NCI-H1105 treated with DMSO at 0.1 percent for 48 hours (cell line): ENCODE data around the gene OTULINL.
A peak's percentile ranks its signal among the peaks of the same experiment; 100 is the strongest.
"Not testable (repeated sequence)": the region's sequence is repeated elsewhere in the genome, so short reads cannot be mapped to it uniquely, and the experiment has no call there.

Source experiments
- DNase-seq: peaks from one replicate; lab custom pipeline; 2025; lab: John Stamatoyannopoulos, UW

OTULINL gene

GRCh38 chr5:14581106-14581890 is at the start of gene OTULINL:
TSS of gene OTULINL (plus strand) at chr5:14581792. CDS start at chr5:14581895, 103 bp downstream.
- peak; percentile 83 for DNase-seq

DNA sequence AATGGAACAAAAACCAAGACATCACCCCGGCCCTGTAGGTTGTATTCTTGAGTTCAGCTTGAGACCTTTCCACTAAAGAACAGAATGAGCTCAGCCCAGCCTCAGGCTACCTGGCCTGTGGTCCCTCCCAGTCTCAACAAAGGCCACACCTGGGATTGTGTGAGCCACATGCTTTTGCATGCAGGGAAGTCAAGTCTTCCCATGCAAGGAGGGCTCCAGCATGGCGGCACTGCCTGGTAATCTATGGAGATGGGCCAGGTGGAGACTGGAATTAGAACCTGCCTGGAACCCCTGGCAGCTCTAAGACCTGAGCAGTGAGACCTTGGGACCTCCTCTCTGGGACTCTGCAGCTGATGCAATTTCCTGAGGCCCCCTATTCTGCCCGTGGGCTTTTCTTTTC is 49.4 kb upstream of the OTULINL start:
- no peak for DNase-seq

- DNase-seq, result no peak
Measured at GRCh38 chr5:14534773-14535172, 46.8 kb upstream of the OTULINL start.

- no peak for DNase-seq
Measured at GRCh38 chr5:14545308-14545707, 36.3 kb upstream of the OTULINL start.

- no peak for DNase-seq
Measured at GRCh38 chr5:14545862-14546261, 35.7 kb upstream of the OTULINL start.

DNA sequence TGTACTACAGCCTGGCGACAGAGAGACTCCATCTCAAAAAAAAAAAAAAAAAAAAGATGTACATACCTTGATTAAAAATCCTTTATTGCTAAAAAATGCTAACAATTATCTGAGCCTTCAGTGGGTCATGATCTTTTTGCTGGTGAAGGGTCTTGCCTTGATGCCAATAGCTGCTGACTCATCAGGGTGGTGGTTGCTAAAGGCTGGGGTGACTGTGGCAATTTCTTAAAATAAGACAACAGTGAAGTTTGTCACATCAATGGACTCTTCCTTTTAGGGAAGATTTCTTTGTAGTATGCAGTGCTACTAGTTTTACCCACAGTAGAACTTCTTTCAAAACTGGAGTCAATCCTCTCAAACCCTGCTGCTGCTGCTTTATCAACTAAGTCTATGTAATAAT is 33.9 kb upstream of the OTULINL start:
- DNase-seq, result no peak

DNA sequence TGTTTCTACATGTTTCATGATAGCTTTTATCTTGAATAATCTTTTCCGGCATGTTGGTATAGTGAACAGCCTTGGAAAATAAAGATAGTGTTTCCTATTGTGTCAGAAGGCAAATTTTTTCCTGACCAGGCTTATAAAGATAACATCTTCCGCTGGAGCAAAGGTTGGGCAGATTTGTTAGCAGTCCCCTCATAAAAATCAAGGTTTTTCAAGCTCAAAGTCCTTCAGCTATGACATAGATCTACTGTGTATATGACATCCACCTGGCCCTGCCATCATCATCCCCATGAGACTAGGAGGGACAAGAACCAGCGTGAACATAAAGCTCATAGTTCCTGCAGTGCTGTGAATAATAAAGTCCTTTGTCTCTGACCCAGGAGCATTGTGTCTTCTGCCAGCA is 30.4 kb upstream of the OTULINL start:
- no peak for DNase-seq

DNA sequence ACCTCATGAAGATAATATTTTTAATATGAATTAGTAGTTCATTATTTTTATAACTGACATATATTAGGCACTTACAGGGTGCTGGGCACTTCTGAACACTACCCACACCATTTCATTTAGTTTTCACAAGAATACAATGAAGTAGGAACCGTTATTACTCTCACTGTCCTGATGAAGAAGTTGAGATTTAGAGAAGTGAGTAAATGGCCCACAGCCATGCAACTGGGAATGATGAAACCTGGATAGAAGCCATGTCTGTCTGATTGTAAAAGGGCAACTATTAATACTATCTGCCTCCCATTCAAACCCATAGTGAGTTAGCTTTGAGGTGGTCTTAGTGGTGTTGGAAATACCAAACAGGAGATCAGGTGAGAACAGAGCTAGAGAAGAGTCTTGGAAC is 29.6 kb upstream of the OTULINL start:
- no peak for DNase-seq

DNA sequence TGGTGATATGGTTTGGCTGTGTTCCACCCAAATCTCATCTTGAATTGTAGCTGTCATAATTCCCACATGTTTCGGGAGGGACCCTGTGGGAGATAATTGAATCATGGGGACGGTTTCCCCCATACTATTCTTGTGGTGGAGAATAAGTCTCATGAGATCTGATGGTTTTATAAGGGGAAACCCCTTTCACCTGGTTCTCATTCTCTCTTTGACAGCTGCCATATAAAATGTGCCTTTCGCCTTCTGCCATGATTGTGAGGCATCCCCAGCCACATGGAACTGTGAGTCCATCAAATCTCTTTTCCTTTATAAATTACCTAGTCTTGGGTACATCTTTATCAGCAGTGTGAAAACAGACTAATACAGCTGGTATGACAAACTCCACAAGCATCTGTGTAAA is 27.3 kb upstream of the OTULINL start:
- DNase-seq, result not testable (repeated sequence)

- DNase-seq, result no peak
Measured at GRCh38 chr5:14556015-14556414, 25.6 kb upstream of the OTULINL start.

- peak; percentile 14 for DNase-seq
Measured at GRCh38 chr5:14557203-14557770, 24.3 kb upstream of the OTULINL start.

GRCh38 chr5:14557791-14558415 is 23.7 kb upstream of the OTULINL start:
- DNase-seq, result no peak

- DNase-seq, result peak; percentile 98
Measured at GRCh38 chr5:14560091-14560595, 21.4 kb upstream of the OTULINL start.

DNA sequence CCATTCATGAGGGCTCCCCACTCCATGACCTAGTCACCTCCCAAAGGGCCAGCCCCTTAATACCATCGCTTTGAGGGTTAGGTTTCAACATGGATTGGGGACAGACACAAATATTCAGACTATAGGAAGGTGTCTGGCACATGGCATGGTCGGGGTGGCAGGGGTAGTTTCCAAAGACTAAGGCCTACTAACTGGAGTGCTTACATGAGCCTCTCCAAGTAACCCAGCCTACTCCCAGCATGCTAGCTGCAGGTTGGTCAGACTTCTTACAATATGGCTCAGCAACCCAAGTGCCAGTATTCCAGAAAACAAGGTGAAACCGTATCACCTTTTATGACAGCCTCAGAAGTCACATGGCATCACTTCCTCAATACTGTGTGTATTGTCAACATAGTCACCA is 19.9 kb upstream of the OTULINL start:
- no peak for DNase-seq

GRCh38 chr5:14568333-14568732 is 13.3 kb upstream of the OTULINL start:
- DNase-seq, result no peak

- DNase-seq, result no peak
Measured at GRCh38 chr5:14569948-14570691, 11.5 kb upstream of the OTULINL start.

DNA sequence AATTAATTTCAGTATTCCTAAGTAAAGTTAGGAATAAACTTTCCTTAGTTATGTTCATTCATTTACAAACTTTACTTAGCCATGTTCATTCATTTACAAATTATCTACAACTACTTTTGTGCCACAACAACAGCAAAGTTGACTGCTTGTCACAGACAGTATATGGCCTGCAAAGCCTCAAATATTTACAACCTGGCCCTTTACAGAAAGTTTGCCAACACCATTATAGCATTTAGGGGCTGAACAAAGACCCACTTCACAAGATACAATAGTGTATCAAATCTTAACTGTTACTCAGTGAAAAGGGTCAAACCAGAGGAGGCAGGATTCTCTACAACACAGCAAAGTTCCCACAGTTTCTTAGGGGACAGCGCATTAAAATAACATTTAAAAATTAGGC is 9.7 kb upstream of the OTULINL start:
- no peak for DNase-seq

DNA sequence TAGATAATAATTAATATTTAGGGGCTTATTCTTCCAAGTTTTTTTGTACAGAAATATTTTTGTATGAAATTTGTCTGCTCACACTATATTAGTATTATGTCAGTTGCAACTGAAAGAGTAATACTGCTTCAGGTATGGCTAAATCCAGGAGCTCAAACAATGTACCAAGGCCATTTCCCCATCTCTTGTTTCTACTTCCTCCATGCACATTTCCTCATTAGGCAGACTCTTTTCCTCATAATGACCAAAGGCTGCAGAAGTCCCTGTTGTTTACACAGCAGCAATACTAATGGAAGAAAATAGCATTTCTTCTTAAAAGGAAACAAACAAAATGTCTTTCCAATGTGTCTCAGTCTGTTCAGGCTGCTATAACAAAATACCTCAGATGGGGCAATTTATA is 9.2 kb upstream of the OTULINL start:
- DNase-seq, result no peak

DNA sequence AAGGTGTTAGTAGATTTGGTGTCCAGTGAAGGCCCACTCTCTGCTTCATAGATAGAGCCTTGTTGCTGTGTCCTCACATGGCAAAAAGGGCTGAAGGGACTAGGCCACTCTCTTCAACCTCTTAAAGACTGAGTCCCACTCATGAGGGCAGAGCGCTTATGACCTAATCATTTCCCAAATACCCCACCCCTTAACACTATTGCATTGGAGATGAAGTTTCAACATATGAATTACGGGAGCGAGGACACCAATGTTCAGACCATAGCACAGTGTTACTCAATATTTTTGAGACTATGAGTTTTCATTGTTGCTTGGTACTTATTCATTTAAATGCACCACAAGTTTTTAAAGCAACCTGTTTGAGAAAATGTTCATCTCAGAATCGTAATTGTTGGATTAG is 8.8 kb upstream of the OTULINL start:
- DNase-seq, result no peak

DNA sequence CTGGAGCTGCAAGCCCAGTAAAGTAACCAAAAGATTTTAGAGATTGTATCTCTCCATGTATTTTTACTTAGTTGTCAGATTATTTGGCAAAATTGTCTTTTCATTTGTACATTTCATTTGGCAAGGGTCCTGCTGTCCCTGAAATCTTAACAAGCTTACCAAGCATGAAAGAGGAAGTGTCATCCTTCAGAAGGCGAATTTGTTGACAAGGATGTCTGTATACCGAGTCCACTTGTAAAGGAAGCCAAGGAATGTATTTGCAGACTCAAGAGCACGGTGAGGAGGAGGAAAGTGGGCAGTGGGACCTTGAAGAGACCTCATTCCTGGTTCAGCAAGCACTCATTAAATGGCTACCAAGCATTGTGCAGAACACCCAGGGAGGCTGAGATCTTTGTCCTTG is 7.5 kb upstream of the OTULINL start:
- no peak for DNase-seq

DNA sequence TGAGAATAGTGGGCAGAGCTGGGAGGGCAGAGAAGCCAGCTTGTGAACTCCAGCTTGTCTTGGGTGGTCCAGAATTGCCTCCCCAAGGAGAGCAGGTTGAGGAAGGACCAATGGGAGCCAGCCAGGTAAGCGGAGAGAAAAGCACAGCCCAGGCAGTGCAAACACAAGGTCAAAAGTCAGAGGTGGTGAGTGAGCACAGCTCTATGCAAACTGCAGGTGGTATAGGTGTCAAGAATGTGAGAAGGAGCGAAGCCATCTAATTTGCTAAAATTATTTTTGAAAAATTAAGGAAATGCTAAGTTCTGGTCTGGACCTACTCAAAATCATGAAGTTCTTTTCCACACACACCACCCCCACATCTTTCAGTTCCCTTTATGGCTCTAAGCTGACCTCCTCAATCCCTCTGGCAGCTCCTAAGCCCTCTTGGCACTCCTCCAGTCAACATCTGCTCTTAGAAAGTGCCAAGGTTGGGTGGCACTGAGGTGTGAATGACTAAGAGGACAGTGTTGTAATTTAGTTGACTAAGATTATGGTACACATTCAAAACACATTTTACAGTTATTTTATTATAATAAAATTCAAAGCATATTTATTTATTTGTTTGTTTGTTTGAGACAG is 6.6 kb upstream of the OTULINL start:
- DNase-seq, result peak; percentile 64

GRCh38 chr5:14576206-14576605 is 5.4 kb upstream of the OTULINL start:
- DNase-seq, result no peak
